GM23338 (cell line): ENCODE measurements around the gene SCAMP1.

ENCODE experiments used
- POLR2AphosphoS5 ChIP-seq: IDR thresholded peaks from 2 replicates; pipeline ENCODE4 v1.6.1; 2016; ENCODE audit warnings: antibody characterized with exemption, low read depth
- TF ChIP-seq, protein P1 (sequence below), 2 experiments: fragments of 200-600 bp in 1 of 2; sonication (generic) in 1 of 2; conservative IDR thresholded peaks; 2 replicates each; pipeline versions ENCODE4 v1.5.1 to v1.6.1; 2016 to 2017; ENCODE audit warnings: antibody characterized with exemption in 2 of 2, low read depth in 2 of 2, mild to moderate bottlenecking in 2 of 2, moderate library complexity in 1 of 2

DNA sequence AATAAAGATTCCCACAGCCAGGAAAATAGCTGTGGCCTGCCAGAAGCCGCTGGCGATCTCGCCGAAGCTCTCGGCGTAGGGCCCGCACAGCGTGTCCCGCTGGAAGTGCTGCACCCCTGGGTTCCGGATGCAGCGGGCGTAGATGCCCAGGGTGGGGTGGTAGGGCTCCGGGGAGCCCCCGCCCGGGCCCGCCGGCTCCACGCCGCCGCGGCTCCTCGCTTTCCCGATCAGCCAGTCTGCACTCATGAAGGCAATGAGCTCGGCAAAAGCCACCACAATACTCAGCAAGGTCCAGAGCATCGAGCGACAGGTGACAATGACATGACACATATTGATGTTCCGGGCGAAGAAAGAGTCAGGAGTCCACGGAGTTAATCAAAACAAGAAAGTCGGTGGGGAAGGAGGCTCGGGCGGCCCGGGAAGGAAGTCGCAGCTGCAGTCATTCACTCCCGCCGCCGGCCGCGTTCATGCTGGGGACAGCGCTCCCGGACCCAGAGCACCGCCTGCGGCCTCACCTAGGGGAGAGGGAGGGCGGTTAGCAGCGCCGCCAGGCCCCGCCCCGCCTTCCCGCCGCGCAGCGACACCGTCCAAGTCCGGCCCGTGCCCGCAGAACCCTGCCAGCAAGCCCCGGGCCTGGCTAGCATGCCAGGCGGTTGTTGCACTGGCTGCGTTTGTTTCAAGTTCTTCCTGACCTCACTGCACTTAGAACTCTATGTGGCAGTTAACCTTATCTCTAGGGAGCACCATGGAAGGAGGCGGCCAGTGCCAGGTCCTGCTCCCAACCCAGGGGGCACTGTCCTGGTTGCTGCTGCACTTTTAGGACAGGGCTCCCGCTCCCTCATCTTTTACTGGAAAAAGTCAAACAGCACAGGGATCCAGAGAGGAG, 149.7 kb downstream of the SCAMP1 start:
- TF ChIP-seq POLR2AphosphoS5, result no peak
- TF ChIP-seq, protein P1, sequence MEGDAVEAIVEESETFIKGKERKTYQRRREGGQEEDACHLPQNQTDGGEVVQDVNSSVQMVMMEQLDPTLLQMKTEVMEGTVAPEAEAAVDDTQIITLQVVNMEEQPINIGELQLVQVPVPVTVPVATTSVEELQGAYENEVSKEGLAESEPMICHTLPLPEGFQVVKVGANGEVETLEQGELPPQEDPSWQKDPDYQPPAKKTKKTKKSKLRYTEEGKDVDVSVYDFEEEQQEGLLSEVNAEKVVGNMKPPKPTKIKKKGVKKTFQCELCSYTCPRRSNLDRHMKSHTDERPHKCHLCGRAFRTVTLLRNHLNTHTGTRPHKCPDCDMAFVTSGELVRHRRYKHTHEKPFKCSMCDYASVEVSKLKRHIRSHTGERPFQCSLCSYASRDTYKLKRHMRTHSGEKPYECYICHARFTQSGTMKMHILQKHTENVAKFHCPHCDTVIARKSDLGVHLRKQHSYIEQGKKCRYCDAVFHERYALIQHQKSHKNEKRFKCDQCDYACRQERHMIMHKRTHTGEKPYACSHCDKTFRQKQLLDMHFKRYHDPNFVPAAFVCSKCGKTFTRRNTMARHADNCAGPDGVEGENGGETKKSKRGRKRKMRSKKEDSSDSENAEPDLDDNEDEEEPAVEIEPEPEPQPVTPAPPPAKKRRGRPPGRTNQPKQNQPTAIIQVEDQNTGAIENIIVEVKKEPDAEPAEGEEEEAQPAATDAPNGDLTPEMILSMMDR (conservative IDR thresholded peaks at IDR 0.05; ENCODE audit: low read depth in 2 of 2), result peak; percentile 40 to 48
